SK-N-MC (cell line): ENCODE results near the gene CA10.

Source experiments
- EZH2 ChIP-seq: fragments of 200-600 bp; sonication (generic); IDR thresholded peaks from one replicate; pipeline ENCODE4 v1.6.1; 2017; ENCODE audit warnings: antibody characterized with exemption
- FOXP2 ChIP-seq: optimal IDR thresholded peaks from 2 replicates; pipeline ENCODE3; 2011; ENCODE audit warnings: mild to moderate bottlenecking, moderate library complexity; ENCODE audit not compliant: insufficient read depth; ENCODE audit errors: extremely low read length, control extremely low read depth
- POLR2AphosphoS5 ChIP-seq: IDR thresholded peaks from 2 replicates; pipeline ENCODE4 v1.6.1; 2012; ENCODE audit warnings: mild to moderate bottlenecking, low read depth, low read length, borderline replicate concordance

DNA sequence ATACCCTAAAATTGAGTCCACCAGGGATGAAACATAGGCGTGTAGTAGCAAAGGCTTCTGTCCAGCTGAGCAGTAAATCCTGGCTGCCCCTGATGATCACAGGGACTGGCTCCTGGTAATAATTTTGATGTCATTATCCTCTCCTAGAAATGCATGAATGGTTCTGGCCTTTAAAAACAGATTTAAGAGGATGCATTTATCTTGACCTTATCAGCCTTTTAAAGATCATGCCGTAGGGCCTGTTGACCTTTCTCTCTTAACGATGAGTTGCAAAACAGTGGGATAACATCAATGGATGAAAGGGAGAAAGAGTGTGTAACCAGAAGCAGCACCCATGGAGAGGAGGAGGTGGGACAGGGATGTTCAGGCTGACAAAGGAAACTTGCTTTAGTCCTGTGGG lies 128.5 kb downstream of the CA10 start:
- TF ChIP-seq POLR2AphosphoS5, result no peak
- no peak for TF ChIP-seq EZH2
- TF ChIP-seq FOXP2, result no peak
